Gastroesophageal sphincter (tissue), 4 donors: ENCODE data around the gene TEX54. TPM values are rescaled to one million over a fixed set of nuclear protein-coding genes. Genes with fewer than 3 reads are reported as not detected.

ENCODE experiments used
- ATAC-seq: fragments of 150-250 bp; one replicate; pipeline ENCODE4 v1.9.1; 2016; ENCODE audit warnings: mild to moderate bottlenecking, moderate library complexity
- H3K27ac ChIP-seq, 4 donors: fragments of 200-600 bp; sonication (generic) in 3 of 4; 1 replicate in 3 of 4; 2 replicates in 1 of 4; pipeline ENCODE4 v1.5.1; 2016 to 2019
- H3K27me3 ChIP-seq: fragments of 200-600 bp; sonication (generic); one replicate; pipeline ENCODE4 v1.5.1; 2019
- H3K36me3 ChIP-seq, 2 donors: fragments of 200-600 bp; sonication (generic); one replicate each; pipeline ENCODE4 v1.5.1; 2019; ENCODE audit warnings: control low read depth in 1 of 2
- H3K4me1 ChIP-seq, 3 donors: fragments of 200-600 bp; sonication (generic); 1 replicate in 2 of 3; 2 replicates in 1 of 3; pipeline ENCODE4 v1.5.1; 2016 to 2019; ENCODE audit warnings: control low read depth in 2 of 3
- H3K4me3 ChIP-seq, 2 donors: fragments of 200-600 bp; sonication (generic); one replicate each; pipeline ENCODE4 v1.5.1; 2019; ENCODE audit warnings: mild to moderate bottlenecking in 1 of 2, moderate library complexity in 1 of 2
- H3K9me3 ChIP-seq, 3 donors: fragments of 200-600 bp; sonication (generic); one replicate each; pipeline ENCODE4 v1.5.1; 2017 to 2019; ENCODE audit warnings: control low read depth in 2 of 3
- CTCF ChIP-seq, 4 experiments: fragments of 200-600 bp in 2 of 4; fragments of 450-650 bp in 2 of 4; sonication (generic) in 1 of 4; IDR thresholded peaks; one replicate each; pipeline ENCODE4 v1.5.1; 2017 to 2019; ENCODE audit warnings: antibody characterized with exemption in 4 of 4, mild to moderate bottlenecking in 2 of 4, moderate library complexity in 2 of 4
- EP300 ChIP-seq: sonication (generic); formaldehyde crosslinking; IDR thresholded peaks from one replicate; pipeline ENCODE4 v1.6.1; 2017; ENCODE audit warnings: antibody characterized with exemption, mild to moderate bottlenecking
- POLR2A ChIP-seq, 2 donors: fragments of 450-650 bp; IDR thresholded peaks; one replicate each; pipeline ENCODE4 v1.6.1; 2017; ENCODE audit warnings: antibody characterized with exemption in 2 of 2, mild to moderate bottlenecking in 2 of 2, moderate library complexity in 1 of 2
- POLR2AphosphoS5 ChIP-seq: sonication (generic); formaldehyde crosslinking; IDR thresholded peaks from one replicate; pipeline ENCODE4 v1.6.1; 2017; ENCODE audit warnings: antibody characterized with exemption
- WGBS, 2 donors: methylation state at CpG; one replicate each; pipeline ENCODE4 v1.1.5; 2018; ENCODE audit warnings: low coverage in 1 of 2; 5-methylcytosine and 5-hydroxymethylcytosine counted together
- total RNA-seq, 4 donors: library from RNA; depleted of rRNA; stranded (reverse); fragments of >200 nt; gene quantifications; one replicate each; pipeline ENCODE4 v1.1.0, GENCODE V29; 2016

The TEX54 gene
- total RNA-seq, 4 donors from 2014 or later: not detected

DNA sequence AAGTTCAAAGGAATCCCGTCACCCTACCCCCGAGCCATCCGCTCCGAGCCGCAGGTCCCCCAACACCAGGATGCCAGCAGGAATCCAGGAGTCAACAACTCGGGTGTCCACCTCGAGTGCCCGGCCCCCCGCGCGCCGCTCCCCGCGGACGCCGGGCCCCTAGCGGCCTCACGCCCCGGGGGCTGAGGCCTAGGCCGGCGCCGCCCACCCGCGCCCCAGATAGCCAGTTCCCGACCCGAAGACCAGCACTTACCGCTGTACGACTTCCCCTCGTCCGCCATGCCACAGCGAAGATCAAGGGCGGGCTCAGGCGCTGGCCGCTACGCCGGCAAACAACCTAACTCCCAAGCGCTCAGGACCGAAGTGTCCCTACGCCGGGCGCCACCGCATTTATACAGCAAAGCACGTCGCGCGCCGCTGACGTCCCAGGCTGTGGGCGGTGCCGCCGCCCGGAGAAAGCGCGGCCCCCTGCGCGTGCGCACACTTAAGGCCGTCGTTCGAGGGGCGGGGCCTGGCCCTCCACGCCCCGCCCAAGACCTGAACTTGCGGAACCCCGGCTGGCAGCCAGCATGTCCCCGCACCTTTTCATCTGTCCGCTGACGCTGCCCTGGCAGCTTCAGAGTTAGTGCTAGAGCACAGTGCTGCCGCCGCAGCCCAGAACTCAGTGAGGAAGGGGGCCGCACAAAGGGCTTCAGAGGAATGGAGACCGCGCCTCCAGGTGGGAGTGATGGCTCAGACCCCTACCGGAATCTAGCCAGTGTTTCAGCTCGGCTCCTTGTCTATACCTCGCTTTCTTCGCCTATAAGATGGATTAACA, 27.4 kb downstream of the TEX54 start, which contains the start of gene NXF1:
Gene NXF1, minus strand, starts transcription at position 365 of the 817 bp plus-strand sequence. Its CDS starts 84 bp downstream, at position 281.
- peak within 1 kb of the TSS; percentile 85 to 98 (median 96) for H3K27ac ChIP-seq
- H3K36me3 ChIP-seq: peaks cover 0 to 45% of the 10 kb centered on the region in 2 donors
- TF ChIP-seq POLR2A (IDR thresholded peaks at IDR 0.05): peak; percentile 100
- TF ChIP-seq CTCF (IDR thresholded peaks at IDR 0.05): peak in 3 of 4 experiments; percentile 34 to 48 (median 46)
- TF ChIP-seq EP300: no peak
- peak; percentile 100 for TF ChIP-seq POLR2AphosphoS5
- peak within 1 kb of the TSS; percentile 77 to 99 for H3K4me3 ChIP-seq
- H3K4me1 ChIP-seq: peaks cover 0 to 43% (median 13%) of the 10 kb centered on the region in 3 donors
- 0% methylated on average over 3 to 9 of the region's 77 CpGs for WGBS, 2 donors
- H3K27me3 ChIP-seq: no peaks in the 10 kb centered on the region
- ATAC-seq: peak; percentile 94
- no peaks in the 10 kb centered on the region for H3K9me3 ChIP-seq

- no peaks in the 10 kb centered on the region for H3K9me3 ChIP-seq
- peak; percentile 4 for ATAC-seq
- TF ChIP-seq CTCF (IDR thresholded peaks at IDR 0.05) (no peak), POLR2AphosphoS5 (no peak), EP300 (no peak), POLR2A (IDR thresholded peaks at IDR 0.05) (no peak)
- peaks cover 0 to 53% of the 10 kb centered on the region in 2 donors for H3K36me3 ChIP-seq
- H3K4me3 ChIP-seq: peak overlapping the region; percentile 77 to 99
- peaks cover 0 to 43% (median 13%) of the 10 kb centered on the region in 3 donors for H3K4me1 ChIP-seq
- H3K27me3 ChIP-seq: no peaks in the 10 kb centered on the region
- peak overlapping the region; percentile 85 to 98 (median 96) for H3K27ac ChIP-seq
- WGBS, 2 donors: 3 to 5% methylated on average over 9 to 10 of the region's 14 CpGs
These were observed 28.1 kb downstream of the TEX54 start for GRCh38 chr11:62804310-62805075.

DNA sequence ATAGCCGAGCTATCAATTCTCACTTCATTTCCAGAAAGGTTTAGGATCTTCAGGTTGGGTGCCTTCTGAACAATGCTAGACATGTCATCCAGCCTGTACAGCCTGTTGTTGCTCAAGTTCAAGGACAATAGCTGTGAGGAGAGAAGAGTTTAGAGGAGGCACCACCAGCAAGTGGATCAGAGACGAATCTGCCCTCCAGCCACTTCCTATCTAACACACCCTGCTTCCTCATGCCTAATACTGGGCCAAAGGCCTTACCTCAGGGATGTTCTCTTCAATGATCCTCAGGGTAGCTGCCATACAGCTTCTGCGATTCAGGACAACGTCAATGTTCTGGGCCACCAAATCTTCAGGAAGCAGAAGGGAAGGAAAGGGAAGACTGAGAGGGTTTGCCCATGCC, 31.6 kb downstream of the TEX54 start:
- no peak for ATAC-seq
- peaks cover 0 to 77% of the 10 kb centered on the region in 2 donors for H3K36me3 ChIP-seq
- 81 to 85% methylated on average over 3 to 4 of the region's 4 CpGs for WGBS, 2 donors
- no peak overlapping the region for H3K27ac ChIP-seq
- no peaks in the 10 kb centered on the region for H3K9me3 ChIP-seq
- no peak for TF ChIP-seq EP300
- TF ChIP-seq CTCF (IDR thresholded peaks at IDR 0.05): no peak
- no peak for TF ChIP-seq POLR2A (IDR thresholded peaks at IDR 0.05)
- no peak for TF ChIP-seq POLR2AphosphoS5
- no peak overlapping the region for H3K4me3 ChIP-seq
- peaks cover 0 to 34% (median 10%) of the 10 kb centered on the region in 3 donors for H3K4me1 ChIP-seq
- no peaks in the 10 kb centered on the region for H3K27me3 ChIP-seq

DNA sequence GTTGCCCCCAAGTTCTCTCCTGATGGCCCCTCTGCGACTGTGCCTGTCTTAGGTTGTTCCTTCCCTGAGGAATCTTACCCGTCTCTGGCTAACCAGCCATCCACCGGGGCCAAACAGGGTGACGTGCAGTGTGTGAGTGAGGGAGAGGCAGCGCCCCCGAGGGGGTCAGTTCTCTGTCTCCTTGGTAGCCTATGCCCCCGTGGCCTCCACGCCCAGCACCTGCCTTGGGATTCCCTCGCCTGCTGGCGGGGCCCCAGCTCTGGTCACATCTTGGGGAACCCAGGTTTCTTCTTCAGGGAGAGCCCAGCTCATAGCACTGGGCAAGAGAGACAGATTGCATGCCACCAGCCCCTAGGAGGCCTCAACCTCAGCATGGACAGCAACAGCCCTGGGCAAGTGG, 33.2 kb downstream of the TEX54 start:
- Histone ChIP-seq H3K36me3 (peaks cover 0 to 93% of the 10 kb centered on the region in 2 donors), H3K27me3 (no peaks in the 10 kb centered on the region), H3K4me3 (no peak overlapping the region), H3K9me3 (no peaks in the 10 kb centered on the region), H3K27ac (no peak overlapping the region), H3K4me1 (peaks cover 0 to 27% (median 7%) of the 10 kb centered on the region in 3 donors)
- TF ChIP-seq CTCF (IDR thresholded peaks at IDR 0.05) (no peak), POLR2A (IDR thresholded peaks at IDR 0.05) (no peak), EP300 (no peak), POLR2AphosphoS5 (no peak)
- 77 to 100% methylated on average over 1 to 5 of the region's 10 CpGs for WGBS, 2 donors
- no peak for ATAC-seq
